HL-60 (cell line): ENCODE results near the gene ECHS1.
A peak's percentile ranks its signal among the peaks of the same experiment; 100 is the strongest.

Experiments
- DNase-seq, 2 experiments: peaks; one replicate each; pipeline ENCODE4 v3.0.0-alpha.2; 2010 to 2020; ENCODE audit warnings: low read depth in 1 of 2, low spot score in 1 of 2
- H3K27ac ChIP-seq: fragments of 250-450 bp; sonication (Bioruptor Pico); replicated peaks from 2 replicates; pipeline ENCODE4 v1.5.1; 2020; ENCODE audit warnings: mild to moderate bottlenecking, moderate library complexity
- H3K27me3 ChIP-seq: fragments of 250-450 bp; sonication (Bioruptor Pico); 2 replicates; pipeline ENCODE4 v1.5.1; 2021; ENCODE audit warnings: mild to moderate bottlenecking, moderate library complexity; ENCODE audit not compliant: insufficient read depth, poor library complexity, severe bottlenecking
- H3K4me3 ChIP-seq: replicated peaks from 2 replicates; pipeline ENCODE4 v1.5.1; 2011; ENCODE audit warnings: mild to moderate bottlenecking, control low read depth, low read length; ENCODE audit not compliant: insufficient read depth
- CTCF ChIP-seq: IDR thresholded peaks from one replicate; pipeline ENCODE4 v1.5.1; 2011; ENCODE audit warnings: low read length, control low read depth, inconsistent platforms; ENCODE audit not compliant: insufficient read depth
- GABPA ChIP-seq: IDR thresholded peaks from 2 replicates; pipeline ENCODE4 v1.6.1; 2012; ENCODE audit warnings: low read depth
- POLR2AphosphoS5 ChIP-seq: IDR thresholded peaks from 2 replicates; pipeline ENCODE4 v1.6.1; 2012; ENCODE audit warnings: low read depth
- REST ChIP-seq: IDR thresholded peaks from 2 replicates; pipeline ENCODE4 v1.6.1; 2012; ENCODE audit warnings: low read depth; ENCODE audit not compliant: insufficient replicate concordance
- SPI1 ChIP-seq: IDR thresholded peaks from 2 replicates; pipeline ENCODE4 v1.6.1; 2012; ENCODE audit warnings: low read depth, mild to moderate bottlenecking, borderline replicate concordance
- long read RNA-seq: library from polyadenylated mRNA; unstranded; transcript quantifications from one replicate; pipeline ENCODE4 v2.0.0, GENCODE V29; 2020

ECHS1 gene
- long read RNA-seq, transcript ECHS1-201 (8 exons, 1,617 nt), result major isoform, 557 of 592 reads
- long read RNA-seq, partial matches to known transcripts, result 7 of 592 reads
- long read RNA-seq, other reads (novel, unspliced or antisense), result 28 of 592 reads

- Histone ChIP-seq H3K27me3 (no peaks in the 10 kb centered on the region), H3K27ac (peak within 1 kb of the TSS; percentile 69), H3K4me3 (peak within 1 kb of the TSS; percentile 96)
- DNase-seq, result peak; percentile 86 to 93
- TF ChIP-seq SPI1 (no peak), POLR2AphosphoS5 (peak; percentile 58; the same call in 1 of the 2 replicates), GABPA (no peak), REST (peak; percentile 27), CTCF (no peak)
Observed at GRCh38 chr10:133373174-133374090, at the start of gene ECHS1. Gene ECHS1, minus strand, starts transcription at chr10:133373354. Its CDS starts 21 bp downstream, at chr10:133373333.

- H3K27me3 ChIP-seq, result peaks cover 10% of the 10 kb centered on the region
- no peak overlapping the region for H3K27ac ChIP-seq
- DNase-seq, result no peak
- H3K4me3 ChIP-seq, result no peak overlapping the region
- TF ChIP-seq POLR2AphosphoS5 (no peak), GABPA (no peak), REST (no peak), SPI1 (no peak), CTCF (no peak)
Observed at GRCh38 chr10:133422223-133422806, 49.2 kb upstream of the ECHS1 start.

- TF ChIP-seq GABPA (no peak), SPI1 (no peak), REST (no peak), CTCF (no peak), POLR2AphosphoS5 (no peak)
- no peak for DNase-seq
- no peak overlapping the region for H3K27ac ChIP-seq
- H3K4me3 ChIP-seq, result no peak overlapping the region
- peaks cover 10% of the 10 kb centered on the region for H3K27me3 ChIP-seq
Observed at GRCh38 chr10:133421336-133422222, 48.4 kb upstream of the ECHS1 start.
